Measurements from ENCODE around the gene CHKA. TPM values are rescaled to one million over a fixed set of nuclear protein-coding genes. Genes with fewer than 3 reads are reported as not detected.

CHKA gene
- total and polyA plus RNA-seq, 2 experiments from 2014 or later: 37.1 to 94.4 TPM

DNA sequence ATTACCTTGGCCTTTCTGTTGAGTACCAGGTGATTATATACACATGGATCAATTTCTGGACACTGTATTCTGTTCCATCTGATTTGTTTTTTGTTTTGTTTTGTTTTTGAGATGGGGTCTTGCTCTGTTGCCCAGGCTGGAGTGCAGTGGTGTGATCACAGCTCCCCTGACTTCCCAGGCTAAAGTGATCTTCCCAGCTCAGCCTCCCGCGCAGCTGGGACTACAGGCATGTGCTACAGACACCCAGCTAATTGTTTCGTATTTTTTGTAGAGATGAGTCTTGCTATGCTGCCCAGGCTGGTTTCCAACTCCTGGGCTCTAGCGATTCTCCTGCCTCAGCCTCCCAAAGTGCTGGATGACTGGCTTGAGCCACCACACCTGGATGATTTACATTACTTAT lies 63.4 kb downstream of the CHKA start (continued):
- TF ChIP-seq, protein P1, sequence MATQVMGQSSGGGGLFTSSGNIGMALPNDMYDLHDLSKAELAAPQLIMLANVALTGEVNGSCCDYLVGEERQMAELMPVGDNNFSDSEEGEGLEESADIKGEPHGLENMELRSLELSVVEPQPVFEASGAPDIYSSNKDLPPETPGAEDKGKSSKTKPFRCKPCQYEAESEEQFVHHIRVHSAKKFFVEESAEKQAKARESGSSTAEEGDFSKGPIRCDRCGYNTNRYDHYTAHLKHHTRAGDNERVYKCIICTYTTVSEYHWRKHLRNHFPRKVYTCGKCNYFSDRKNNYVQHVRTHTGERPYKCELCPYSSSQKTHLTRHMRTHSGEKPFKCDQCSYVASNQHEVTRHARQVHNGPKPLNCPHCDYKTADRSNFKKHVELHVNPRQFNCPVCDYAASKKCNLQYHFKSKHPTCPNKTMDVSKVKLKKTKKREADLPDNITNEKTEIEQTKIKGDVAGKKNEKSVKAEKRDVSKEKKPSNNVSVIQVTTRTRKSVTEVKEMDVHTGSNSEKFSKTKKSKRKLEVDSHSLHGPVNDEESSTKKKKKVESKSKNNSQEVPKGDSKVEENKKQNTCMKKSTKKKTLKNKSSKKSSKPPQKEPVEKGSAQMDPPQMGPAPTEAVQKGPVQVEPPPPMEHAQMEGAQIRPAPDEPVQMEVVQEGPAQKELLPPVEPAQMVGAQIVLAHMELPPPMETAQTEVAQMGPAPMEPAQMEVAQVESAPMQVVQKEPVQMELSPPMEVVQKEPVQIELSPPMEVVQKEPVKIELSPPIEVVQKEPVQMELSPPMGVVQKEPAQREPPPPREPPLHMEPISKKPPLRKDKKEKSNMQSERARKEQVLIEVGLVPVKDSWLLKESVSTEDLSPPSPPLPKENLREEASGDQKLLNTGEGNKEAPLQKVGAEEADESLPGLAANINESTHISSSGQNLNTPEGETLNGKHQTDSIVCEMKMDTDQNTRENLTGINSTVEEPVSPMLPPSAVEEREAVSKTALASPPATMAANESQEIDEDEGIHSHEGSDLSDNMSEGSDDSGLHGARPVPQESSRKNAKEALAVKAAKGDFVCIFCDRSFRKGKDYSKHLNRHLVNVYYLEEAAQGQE (IDR thresholded peaks at IDR 0.05; ENCODE audit: unreplicated experiment): no peak
- TF ChIP-seq POLR2AphosphoS5 (IDR thresholded peaks at IDR 0.05; ENCODE audit: low read depth) (no peak), NANOG (IDR thresholded peaks at IDR 0.05; ENCODE audit: borderline replicate concordance) (no peak)

DNA sequence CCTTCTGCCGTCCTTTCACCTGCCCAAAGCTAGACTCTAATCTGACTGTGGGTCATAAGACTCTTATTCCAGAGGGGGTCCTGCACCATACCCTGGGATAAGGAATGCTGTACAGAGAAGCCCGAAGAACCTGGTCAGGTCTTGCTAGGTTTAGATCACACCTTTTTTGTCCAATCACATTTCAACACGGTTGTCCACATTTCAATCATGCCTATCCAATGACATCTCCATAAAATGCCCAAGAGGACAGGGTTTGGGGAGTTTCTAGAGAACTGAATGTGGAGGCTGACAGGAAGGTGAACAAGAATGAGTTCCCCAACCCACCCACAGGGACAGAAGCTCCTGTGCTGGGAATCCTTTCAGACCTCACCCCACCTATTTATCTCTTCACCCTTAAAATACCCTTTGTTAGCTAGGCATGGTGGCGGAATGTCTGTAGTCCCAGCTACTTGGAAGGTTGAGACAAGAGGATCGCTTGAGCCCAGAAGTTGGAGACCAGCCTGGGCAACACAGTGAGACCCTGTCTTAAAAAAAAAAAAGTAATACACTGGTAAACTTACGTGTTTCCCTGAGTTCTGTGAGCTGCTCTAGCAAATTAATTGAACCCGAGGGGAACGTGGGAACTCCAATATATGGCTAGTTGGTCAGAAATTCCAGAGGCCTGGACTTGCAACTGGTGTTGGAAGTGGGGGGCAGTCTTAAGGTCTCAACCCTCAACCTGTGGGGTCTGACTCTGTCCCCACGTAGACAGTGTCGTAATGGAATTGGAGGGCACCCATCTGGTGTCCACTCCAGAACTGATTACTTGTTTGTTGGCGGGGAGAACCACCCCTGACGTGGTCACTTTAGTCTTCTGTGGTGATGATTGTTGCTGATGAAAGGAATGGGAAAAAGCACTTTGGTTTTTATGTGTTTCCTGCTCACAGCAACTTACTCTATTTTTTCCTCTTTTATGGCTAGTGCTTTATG lies 64.6 kb downstream of the CHKA start:
- TF ChIP-seq, protein P2, sequence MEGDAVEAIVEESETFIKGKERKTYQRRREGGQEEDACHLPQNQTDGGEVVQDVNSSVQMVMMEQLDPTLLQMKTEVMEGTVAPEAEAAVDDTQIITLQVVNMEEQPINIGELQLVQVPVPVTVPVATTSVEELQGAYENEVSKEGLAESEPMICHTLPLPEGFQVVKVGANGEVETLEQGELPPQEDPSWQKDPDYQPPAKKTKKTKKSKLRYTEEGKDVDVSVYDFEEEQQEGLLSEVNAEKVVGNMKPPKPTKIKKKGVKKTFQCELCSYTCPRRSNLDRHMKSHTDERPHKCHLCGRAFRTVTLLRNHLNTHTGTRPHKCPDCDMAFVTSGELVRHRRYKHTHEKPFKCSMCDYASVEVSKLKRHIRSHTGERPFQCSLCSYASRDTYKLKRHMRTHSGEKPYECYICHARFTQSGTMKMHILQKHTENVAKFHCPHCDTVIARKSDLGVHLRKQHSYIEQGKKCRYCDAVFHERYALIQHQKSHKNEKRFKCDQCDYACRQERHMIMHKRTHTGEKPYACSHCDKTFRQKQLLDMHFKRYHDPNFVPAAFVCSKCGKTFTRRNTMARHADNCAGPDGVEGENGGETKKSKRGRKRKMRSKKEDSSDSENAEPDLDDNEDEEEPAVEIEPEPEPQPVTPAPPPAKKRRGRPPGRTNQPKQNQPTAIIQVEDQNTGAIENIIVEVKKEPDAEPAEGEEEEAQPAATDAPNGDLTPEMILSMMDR (conservative IDR thresholded peaks at IDR 0.05; ENCODE audit: low read depth in 2 of 2): no peak
- TF ChIP-seq, protein P1 (IDR thresholded peaks at IDR 0.05; ENCODE audit: unreplicated experiment): no peak
- no peak for TF ChIP-seq NANOG (IDR thresholded peaks at IDR 0.05; ENCODE audit: borderline replicate concordance)
- peak; percentile 53; the same call in 1 of the 2 replicates for TF ChIP-seq POLR2AphosphoS5 (IDR thresholded peaks at IDR 0.05; ENCODE audit: low read depth)
- Histone ChIP-seq H3K4me2 (no peak overlapping the region), H3K36me3 (ENCODE audit: insufficient read depth) (peaks cover 23% of the 10 kb centered on the region), H4K20me1 (replicated peaks; ENCODE audit: insufficient read depth) (peaks cover 9% of the 10 kb centered on the region), H3K9me2 (ENCODE audit: insufficient read depth) (no peaks in the 10 kb centered on the region), H3K4me1 (ENCODE audit: insufficient read depth) (0 out of 2 replicates have a peak, but pooled peaks cover 2% of the 10 kb centered on the region), H3F3A (replicated peaks; ENCODE audit: low read depth) (peaks cover 23% of the 10 kb centered on the region), H3K27ac (ENCODE audit: low read depth) (peak overlapping the region; percentile 74; the same call in 1 of the 2 replicates), H3K27me3 (ENCODE audit: insufficient read depth) (no peaks in the 10 kb centered on the region), H3K79me2 (replicated peaks; ENCODE audit: insufficient read depth) (no peaks in the 10 kb centered on the region), H2AFZ (no peak overlapping the region), H3K4me3 (no peak overlapping the region)
- H3K4me3 Mint-ChIP-seq: no peak overlapping the region
- peaks cover 53% of the 10 kb centered on the region for H3K36me3 Mint-ChIP-seq (ENCODE audit: low read depth)
- DNase-seq (ENCODE audit: low spot score) (no peak), ATAC-seq (no peak)
- peaks cover 12% of the 10 kb centered on the region for H3K4me1 Mint-ChIP-seq
- H3K27me3 Mint-ChIP-seq (ENCODE audit: insufficient read depth, low read depth, poor library complexity): peaks cover 20% of the 10 kb centered on the region
- H3K9me3 Mint-ChIP-seq: no peaks in the 10 kb centered on the region; the same call in 2 of the 3 replicates
- peak overlapping the region; percentile 88; the same call in 1 of the 2 replicates for H3K27ac Mint-ChIP-seq
